Activated naive CD4-positive, alpha-beta T cell (primary cell): ENCODE data around the gene RYR2.

Source experiments
- DNase-seq, 4 experiments: peaks; one replicate each; lab custom pipeline; 2025; lab: John Stamatoyannopoulos, UW

The RYR2 gene

GRCh38 chr1:237864338-237865244 lies 822.6 kb downstream of the RYR2 start:
- DNase-seq: no peak

GRCh38 chr1:237867380-237867888 lies 825.5 kb downstream of the RYR2 start:
- no peak for DNase-seq

- no peak for DNase-seq
These were observed 827.0 kb downstream of the RYR2 start for GRCh38 chr1:237868817-237869600.

GRCh38 chr1:237873487-237874211 lies 831.7 kb downstream of the RYR2 start:
- DNase-seq: no peak

- DNase-seq: no peak
These were observed 833.3 kb downstream of the RYR2 start for GRCh38 chr1:237875291-237875690.

- DNase-seq: no peak
These were observed 835.6 kb downstream of the RYR2 start for GRCh38 chr1:237877631-237878030.

- DNase-seq: no peak
These were observed 836.4 kb downstream of the RYR2 start for GRCh38 chr1:237878406-237878805.

GRCh38 chr1:237879195-237879594 lies 837.2 kb downstream of the RYR2 start:
- DNase-seq: no peak
